Esophagus squamous epithelium (tissue), 5 donors: ENCODE data around the gene SORL1. TPM values are rescaled to one million over a fixed set of nuclear protein-coding genes. Genes with fewer than 3 reads are reported as not detected.

Experiments
- DNase-seq: peaks from one replicate; lab custom pipeline; 2025; lab: John Stamatoyannopoulos, UW
- H3K27ac ChIP-seq, 4 donors: fragments of 200-600 bp; sonication (generic); one replicate each; pipeline ENCODE4 v1.5.1; 2016 to 2019; ENCODE audit warnings: mild to moderate bottlenecking in 1 of 4
- H3K27me3 ChIP-seq, 4 donors: fragments of 200-600 bp; sonication (generic); 1 replicate in 3 of 4; 2 replicates in 1 of 4; pipeline versions ENCODE4 v1.5.1 to v1.6.0; 2017 to 2021; ENCODE audit warnings: antibody characterized with exemption in 1 of 4
- H3K36me3 ChIP-seq, 3 donors: fragments of 200-600 bp; sonication (generic); one replicate each; pipeline ENCODE4 v1.5.1; 2016 to 2019
- H3K4me1 ChIP-seq, 3 donors: fragments of 200-600 bp; sonication (generic); one replicate each; pipeline ENCODE4 v1.5.1; 2017 to 2019
- H3K4me3 ChIP-seq, 4 donors: fragments of 200-600 bp; sonication (generic); 1 replicate in 3 of 4; 2 replicates in 1 of 4; pipeline ENCODE4 v1.5.1; 2016 to 2019; ENCODE audit warnings: mild to moderate bottlenecking in 2 of 4, moderate library complexity in 1 of 4
- H3K9me3 ChIP-seq, 3 donors: fragments of 200-600 bp; sonication (generic); one replicate each; pipeline ENCODE4 v1.5.1; 2016 to 2019
- POLR2A ChIP-seq, 4 donors: fragments of 450-650 bp; IDR thresholded peaks; one replicate each; pipeline ENCODE4 v1.6.1; 2017; ENCODE audit warnings: antibody characterized with exemption in 4 of 4, mild to moderate bottlenecking in 4 of 4, moderate library complexity in 3 of 4
- WGBS, 2 donors: methylation state at CpG; one replicate each; pipeline ENCODE4 v1.1.5; 2018; 5-methylcytosine and 5-hydroxymethylcytosine counted together
- intact Hi-C: fragments of 100-400 bp; cut with DNase I; formaldehyde crosslinking; loops from one replicate; pipeline ENCODE4 v1.15.0; 2022
- total RNA-seq, 4 donors: library from RNA; depleted of rRNA; stranded (reverse); fragments of >200 nt; gene quantifications; one replicate each; pipeline ENCODE4 v1.1.0, GENCODE V29; 2016
- TF ChIP-seq, protein P1 (sequence below), 6 experiments: fragments of 450-650 bp in 4 of 6; fragments of 200-600 bp in 2 of 6; sonication (generic) in 2 of 6; IDR thresholded peaks; one replicate each; pipeline ENCODE4 v1.5.1; 2016 to 2019; ENCODE audit warnings: antibody characterized with exemption in 6 of 6, mild to moderate bottlenecking in 4 of 6, moderate library complexity in 4 of 6
- donor health status: DM: yes; HTN: yes; CAD: no.

The SORL1 gene
- total RNA-seq, 4 donors from 2014 or later: 6.8 to 19.9 (median 16.3) TPM

DNA sequence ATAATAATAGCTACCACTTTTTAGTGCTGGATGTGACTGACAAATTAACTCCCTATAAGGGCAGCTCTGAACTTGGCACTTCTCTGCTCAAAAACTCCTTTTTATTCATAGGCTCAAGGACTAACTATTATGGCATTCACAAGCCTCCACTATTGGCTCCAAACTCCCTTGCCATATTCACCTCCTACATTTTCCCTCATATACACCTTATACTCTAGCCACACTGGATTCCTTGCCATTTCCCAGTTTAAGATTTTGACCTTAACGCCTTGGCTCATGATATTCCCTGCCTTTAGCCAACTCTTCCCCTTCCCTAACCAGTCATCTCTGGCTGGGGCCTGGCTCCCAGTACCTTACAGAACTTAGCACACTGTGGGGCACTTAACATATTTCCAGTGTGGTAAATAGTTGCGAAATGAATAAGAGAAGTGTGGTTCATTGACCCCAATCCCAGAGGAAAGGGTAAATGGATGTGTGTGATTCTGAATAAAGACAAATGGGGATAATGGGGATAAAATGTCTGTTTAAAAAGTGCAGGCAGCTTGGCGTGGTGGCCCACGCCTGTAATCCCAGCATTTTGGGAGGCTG, 40.0 kb upstream of the SORL1 start:
- Histone ChIP-seq H3K27me3 (no peaks in the 10 kb centered on the region), H3K27ac (no peak overlapping the region), H3K4me3 (no peak overlapping the region), H3K4me1 (peaks cover 2 to 18% (median 14%) of the 10 kb centered on the region in 3 donors), H3K9me3 (no peaks in the 10 kb centered on the region), H3K36me3 (no peaks in the 10 kb centered on the region)
- 88 to 96% methylated on average over 4 of the region's 4 CpGs for WGBS, 2 donors
- intact Hi-C loops: no loop called here
- no peak for DNase-seq
- no peak for TF ChIP-seq POLR2A (IDR thresholded peaks at IDR 0.05)

GRCh38 chr11:121412711-121413415, 39.3 kb upstream of the SORL1 start:
- Histone ChIP-seq H3K27ac (no peak overlapping the region), H3K4me1 (peaks cover 7 to 26% (median 20%) of the 10 kb centered on the region in 3 donors), H3K27me3 (no peaks in the 10 kb centered on the region), H3K36me3 (no peaks in the 10 kb centered on the region), H3K4me3 (no peak overlapping the region), H3K9me3 (no peaks in the 10 kb centered on the region)
- WGBS, 2 donors: 77 to 90% methylated on average over 4 of the region's 4 CpGs
- DNase-seq: no peak
- no peak for TF ChIP-seq POLR2A (IDR thresholded peaks at IDR 0.05)
- TF ChIP-seq, protein P1, sequence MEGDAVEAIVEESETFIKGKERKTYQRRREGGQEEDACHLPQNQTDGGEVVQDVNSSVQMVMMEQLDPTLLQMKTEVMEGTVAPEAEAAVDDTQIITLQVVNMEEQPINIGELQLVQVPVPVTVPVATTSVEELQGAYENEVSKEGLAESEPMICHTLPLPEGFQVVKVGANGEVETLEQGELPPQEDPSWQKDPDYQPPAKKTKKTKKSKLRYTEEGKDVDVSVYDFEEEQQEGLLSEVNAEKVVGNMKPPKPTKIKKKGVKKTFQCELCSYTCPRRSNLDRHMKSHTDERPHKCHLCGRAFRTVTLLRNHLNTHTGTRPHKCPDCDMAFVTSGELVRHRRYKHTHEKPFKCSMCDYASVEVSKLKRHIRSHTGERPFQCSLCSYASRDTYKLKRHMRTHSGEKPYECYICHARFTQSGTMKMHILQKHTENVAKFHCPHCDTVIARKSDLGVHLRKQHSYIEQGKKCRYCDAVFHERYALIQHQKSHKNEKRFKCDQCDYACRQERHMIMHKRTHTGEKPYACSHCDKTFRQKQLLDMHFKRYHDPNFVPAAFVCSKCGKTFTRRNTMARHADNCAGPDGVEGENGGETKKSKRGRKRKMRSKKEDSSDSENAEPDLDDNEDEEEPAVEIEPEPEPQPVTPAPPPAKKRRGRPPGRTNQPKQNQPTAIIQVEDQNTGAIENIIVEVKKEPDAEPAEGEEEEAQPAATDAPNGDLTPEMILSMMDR (IDR thresholded peaks at IDR 0.05): no peak
- intact Hi-C loops: no loop called here

- no peaks in the 10 kb centered on the region for H3K27me3 ChIP-seq
- H3K36me3 ChIP-seq: no peaks in the 10 kb centered on the region
- peaks cover 7 to 31% (median 20%) of the 10 kb centered on the region in 3 donors for H3K4me1 ChIP-seq
- DNase-seq: no peak
- no peak overlapping the region for H3K27ac ChIP-seq
- intact Hi-C loops: no loop called here
- WGBS, 2 donors: 82 to 89% methylated on average over 2 of the region's 2 CpGs
- TF ChIP-seq POLR2A (IDR thresholded peaks at IDR 0.05): no peak
- TF ChIP-seq, protein P1 (IDR thresholded peaks at IDR 0.05): no peak
- H3K9me3 ChIP-seq: no peaks in the 10 kb centered on the region
- H3K4me3 ChIP-seq: no peak overlapping the region
Measured at GRCh38 chr11:121414141-121414913, 37.8 kb upstream of the SORL1 start.

GRCh38 chr11:121415856-121416255, 36.3 kb upstream of the SORL1 start:
- no peak overlapping the region for H3K4me3 ChIP-seq
- intact Hi-C loops: no loop called here
- TF ChIP-seq, protein P1 (IDR thresholded peaks at IDR 0.05): no peak
- no peak for TF ChIP-seq POLR2A (IDR thresholded peaks at IDR 0.05)
- DNase-seq: no peak
- peaks cover 7 to 31% (median 20%) of the 10 kb centered on the region in 3 donors for H3K4me1 ChIP-seq
- WGBS, 2 donors: 7 to 10% methylated on average over 1 of the region's 1 CpG
- H3K27me3 ChIP-seq: no peaks in the 10 kb centered on the region
- no peaks in the 10 kb centered on the region for H3K9me3 ChIP-seq
- H3K27ac ChIP-seq: no peak overlapping the region
- H3K36me3 ChIP-seq: no peaks in the 10 kb centered on the region

DNA sequence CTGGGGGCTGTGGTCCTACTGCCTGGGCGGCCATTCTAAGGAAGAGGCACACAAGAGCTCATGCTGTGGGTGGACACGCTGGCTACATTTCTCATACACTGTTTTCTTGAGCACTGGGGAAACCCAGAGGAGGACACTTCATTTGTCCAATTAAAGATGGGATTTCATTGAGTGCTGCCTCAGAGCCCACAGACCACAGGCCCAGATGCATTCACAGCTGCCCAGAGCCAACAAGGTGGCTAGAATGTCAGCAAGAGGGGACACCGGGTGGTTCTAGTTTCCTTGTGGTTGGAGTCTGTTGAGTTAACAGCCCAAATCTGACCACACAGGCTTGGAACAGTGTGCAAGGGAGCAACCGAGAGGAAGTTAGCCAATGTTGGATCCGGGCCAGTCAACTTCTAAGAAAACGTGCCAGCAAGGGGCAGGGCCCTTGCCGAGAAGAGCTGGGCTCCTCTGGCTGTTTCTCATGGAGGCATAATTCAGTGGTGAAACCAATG, 35.0 kb upstream of the SORL1 start:
- Histone ChIP-seq H3K27ac (peak overlapping the region in 2 of 4 donors; percentile 37 to 68), H3K27me3 (no peaks in the 10 kb centered on the region), H3K36me3 (no peaks in the 10 kb centered on the region), H3K4me3 (no peak overlapping the region), H3K9me3 (no peaks in the 10 kb centered on the region), H3K4me1 (peaks cover 7 to 31% (median 20%) of the 10 kb centered on the region in 3 donors)
- TF ChIP-seq, protein P1 (IDR thresholded peaks at IDR 0.05): no peak
- TF ChIP-seq POLR2A (IDR thresholded peaks at IDR 0.05): no peak
- intact Hi-C loops: no loop called here
- WGBS, 2 donors: 16 to 19% methylated on average over 7 of the region's 7 CpGs
- no peak for DNase-seq
